NAMALWA (cell line): ENCODE measurements around the gene RNF8.
"Not testable (repeated sequence)": the region's sequence is repeated elsewhere in the genome, so short reads cannot be mapped to it uniquely, and the experiment has no call there.

Experiments
- DNase-seq: peaks from one replicate; pipeline ENCODE4 v3.0.0-alpha.2; 2015; ENCODE audit warnings: low spot score

The RNF8 gene

GRCh38 chr6:37353761-37354525, at the start of gene RNF8:
Gene RNF8, plus strand, starts transcription at chr6:37353983. Its CDS starts 182 bp downstream, at chr6:37354165.
- DNase-seq, result peak; percentile 92

GRCh38 chr6:37304766-37305165, 49.0 kb upstream of the RNF8 start:
- DNase-seq, result no peak

- no peak for DNase-seq
Measured at GRCh38 chr6:37305841-37306425, 47.9 kb upstream of the RNF8 start.

- no peak for DNase-seq
Measured at GRCh38 chr6:37306624-37307222, 47.1 kb upstream of the RNF8 start.

GRCh38 chr6:37307484-37307883, 46.3 kb upstream of the RNF8 start:
- not testable (repeated sequence) for DNase-seq

- DNase-seq, result no peak
Measured at GRCh38 chr6:37308069-37308815, 45.5 kb upstream of the RNF8 start.

GRCh38 chr6:37309046-37309445, 44.7 kb upstream of the RNF8 start:
- DNase-seq, result no peak

GRCh38 chr6:37309692-37310091, 44.1 kb upstream of the RNF8 start:
- no peak for DNase-seq

- no peak for DNase-seq
Measured at GRCh38 chr6:37310966-37311365, 42.8 kb upstream of the RNF8 start.

- no peak for DNase-seq
Measured at GRCh38 chr6:37311741-37312473, 41.9 kb upstream of the RNF8 start.

- DNase-seq, result no peak
Measured at GRCh38 chr6:37313723-37314486, 39.9 kb upstream of the RNF8 start.

- DNase-seq, result peak; percentile 68
Measured at GRCh38 chr6:37314487-37315156, 39.2 kb upstream of the RNF8 start.

- DNase-seq, result no peak
Measured at GRCh38 chr6:37315157-37315515, 38.6 kb upstream of the RNF8 start.

GRCh38 chr6:37316071-37316470, 37.7 kb upstream of the RNF8 start:
- DNase-seq, result no peak

GRCh38 chr6:37317312-37318038, 36.3 kb upstream of the RNF8 start:
- no peak for DNase-seq

- no peak for DNase-seq
Measured at GRCh38 chr6:37319156-37319555, 34.6 kb upstream of the RNF8 start.

- no peak for DNase-seq
Measured at GRCh38 chr6:37319856-37320480, 33.8 kb upstream of the RNF8 start.

GRCh38 chr6:37320646-37321045, 33.1 kb upstream of the RNF8 start:
- no peak for DNase-seq

GRCh38 chr6:37321101-37321500, 32.7 kb upstream of the RNF8 start:
- no peak for DNase-seq
